Endothelial cell of hepatic sinusoid (primary cell): ENCODE measurements around the gene RGCC.

Source experiments
- in situ Hi-C: cut with HindIII; loops from 2 replicates; pipeline ENCODE4 v1.10.0; 2017; ENCODE audit warnings: low sequenced_read_pairs

The RGCC gene

DNA sequence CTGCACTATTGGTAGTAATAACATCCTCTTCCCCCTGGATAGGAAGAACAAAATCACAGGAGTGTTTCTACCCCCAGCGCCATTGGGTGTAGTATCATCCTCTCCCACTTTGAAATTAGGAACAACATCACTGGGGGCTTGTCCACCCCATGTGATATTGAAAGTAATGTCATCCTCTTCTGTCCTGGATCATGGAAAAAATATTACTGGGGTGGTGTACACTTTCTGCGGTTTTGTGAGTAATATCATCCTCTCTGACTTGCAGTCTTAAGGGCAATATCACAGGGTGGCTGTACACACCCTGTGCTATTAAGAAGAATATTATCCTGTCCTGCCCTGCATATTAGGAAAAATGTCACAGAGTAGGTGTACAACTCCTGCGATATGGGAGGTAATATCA, 4.9 kb upstream of the RGCC start:
- in situ Hi-C loops, result no loop called here

DNA sequence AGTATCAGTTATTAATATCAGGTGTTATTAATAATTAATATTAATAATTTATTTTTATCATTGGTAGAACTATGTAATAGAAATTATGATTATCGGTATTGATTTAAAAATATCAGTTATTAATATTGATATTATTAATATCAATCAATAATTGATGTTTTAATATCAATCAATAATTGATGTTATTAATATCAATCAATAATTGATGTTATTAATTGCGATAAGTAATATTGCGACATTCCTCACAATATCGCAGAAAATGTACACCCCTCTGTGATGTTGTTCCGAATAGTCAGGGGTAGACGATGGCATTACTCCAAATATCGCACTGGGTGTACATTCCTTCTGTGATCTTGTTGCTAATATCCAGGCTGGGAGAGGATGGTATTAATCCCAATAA, 3.7 kb upstream of the RGCC start:
- in situ Hi-C loops, result no loop called here

DNA sequence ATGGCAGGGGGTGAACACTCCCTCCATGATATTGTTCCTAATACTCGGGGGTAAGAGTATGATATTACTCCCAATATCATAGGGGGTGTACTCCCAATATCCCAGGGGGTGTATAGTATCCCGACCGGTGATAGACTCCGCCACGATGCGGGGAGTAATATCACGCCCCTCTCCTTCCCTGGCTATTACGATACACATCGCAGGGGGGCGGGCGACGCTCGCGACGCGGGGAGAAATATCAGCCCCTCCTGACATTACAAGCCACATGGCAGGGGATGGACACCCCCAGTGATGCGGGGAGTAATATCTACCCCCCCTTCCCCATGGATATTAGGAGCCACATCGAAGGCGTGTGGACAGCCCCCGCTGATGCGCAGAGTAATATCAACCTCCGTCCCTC, 3.2 kb upstream of the RGCC start:
- in situ Hi-C loops, result no loop called here

DNA sequence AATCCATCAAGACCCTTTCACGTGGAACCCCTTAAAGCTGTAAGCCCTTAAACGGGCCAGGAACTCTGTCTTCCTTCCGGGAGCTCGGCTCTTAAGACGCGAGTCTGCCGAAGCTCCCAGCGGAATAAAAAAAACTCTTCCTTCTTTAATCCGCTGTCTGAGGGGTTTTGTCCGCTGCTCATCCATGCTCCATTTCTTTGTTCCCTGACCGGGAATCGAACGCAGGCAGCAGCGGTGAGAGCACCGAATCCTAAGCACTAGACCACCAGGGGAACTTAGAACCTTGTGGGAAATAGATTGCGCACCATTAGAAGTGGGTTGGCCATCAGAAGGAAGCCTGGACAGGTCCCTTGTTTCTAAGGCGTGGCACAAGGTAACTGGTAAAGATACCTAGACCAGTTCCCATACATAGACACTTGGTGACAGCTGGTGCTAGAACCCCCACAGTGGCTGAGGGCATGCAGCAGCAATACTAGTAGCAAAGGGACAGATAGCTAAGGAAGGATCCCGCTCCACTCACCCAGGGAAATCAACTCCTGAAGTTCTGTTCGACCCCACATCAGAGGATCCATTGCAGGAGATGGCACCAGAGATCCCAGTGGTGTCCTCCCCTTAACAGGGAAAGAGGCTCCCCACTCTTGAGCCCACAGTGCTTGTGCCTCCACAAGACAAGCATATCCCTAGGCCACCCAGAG, 1.5 kb upstream of the RGCC start:
- in situ Hi-C loops, result no loop called here

DNA sequence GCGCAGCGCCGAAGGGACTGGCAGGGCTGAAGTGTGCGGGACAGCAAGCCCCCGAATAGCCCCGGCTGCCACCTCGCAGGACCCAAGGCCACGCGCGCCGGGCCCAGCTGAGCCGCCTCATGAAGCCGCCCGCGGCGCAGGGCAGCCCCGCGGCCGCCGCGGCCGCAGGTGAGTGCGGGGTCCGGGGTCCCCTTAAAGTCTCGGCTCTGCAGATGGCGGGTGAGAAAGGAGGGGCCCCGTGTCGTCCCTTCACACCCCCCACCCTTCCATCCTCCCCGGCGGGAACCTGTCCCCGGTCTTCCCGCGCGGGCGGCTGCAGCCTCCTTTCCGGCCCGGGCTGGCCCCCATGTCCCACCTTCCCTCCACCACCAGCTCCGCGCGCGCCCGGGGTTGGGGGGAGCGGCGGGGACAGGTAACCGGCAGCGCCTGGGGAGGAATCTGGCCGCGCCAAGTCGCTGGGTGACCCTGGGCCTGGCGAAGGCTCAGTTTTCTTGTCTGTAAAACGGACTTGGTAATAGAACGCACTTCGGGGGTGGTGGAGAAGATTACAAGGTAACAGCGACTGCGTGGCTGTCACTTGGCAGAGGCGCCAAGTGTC, 338 bp downstream of the RGCC start:
- in situ Hi-C loops, result no loop called here

DNA sequence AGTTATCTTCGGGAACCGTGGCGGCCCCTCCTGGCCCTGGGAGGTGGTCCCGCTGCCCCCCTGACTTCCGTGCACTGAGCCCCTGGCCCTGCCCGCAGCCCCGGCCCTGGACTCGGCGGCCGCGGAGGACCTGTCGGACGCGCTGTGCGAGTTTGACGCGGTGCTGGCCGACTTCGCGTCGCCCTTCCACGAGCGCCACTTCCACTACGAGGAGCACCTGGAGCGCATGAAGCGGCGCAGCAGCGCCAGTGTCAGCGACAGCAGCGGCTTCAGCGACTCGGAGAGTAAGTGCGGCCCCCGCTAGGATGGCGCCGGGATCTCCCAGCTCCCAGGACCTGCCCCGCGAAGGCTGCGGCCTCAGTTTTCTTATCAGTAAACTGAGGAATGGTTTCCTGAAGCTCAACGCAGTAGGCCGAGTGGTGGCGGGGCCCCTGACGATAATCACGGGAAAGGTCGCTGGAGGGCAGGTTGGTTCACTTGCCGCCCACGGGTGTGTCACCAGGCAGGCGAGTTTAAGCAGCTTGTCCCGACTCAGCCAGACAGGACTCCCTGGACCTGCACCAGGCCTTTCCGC, 924 bp downstream of the RGCC start:
- in situ Hi-C loops, result no loop called here

DNA sequence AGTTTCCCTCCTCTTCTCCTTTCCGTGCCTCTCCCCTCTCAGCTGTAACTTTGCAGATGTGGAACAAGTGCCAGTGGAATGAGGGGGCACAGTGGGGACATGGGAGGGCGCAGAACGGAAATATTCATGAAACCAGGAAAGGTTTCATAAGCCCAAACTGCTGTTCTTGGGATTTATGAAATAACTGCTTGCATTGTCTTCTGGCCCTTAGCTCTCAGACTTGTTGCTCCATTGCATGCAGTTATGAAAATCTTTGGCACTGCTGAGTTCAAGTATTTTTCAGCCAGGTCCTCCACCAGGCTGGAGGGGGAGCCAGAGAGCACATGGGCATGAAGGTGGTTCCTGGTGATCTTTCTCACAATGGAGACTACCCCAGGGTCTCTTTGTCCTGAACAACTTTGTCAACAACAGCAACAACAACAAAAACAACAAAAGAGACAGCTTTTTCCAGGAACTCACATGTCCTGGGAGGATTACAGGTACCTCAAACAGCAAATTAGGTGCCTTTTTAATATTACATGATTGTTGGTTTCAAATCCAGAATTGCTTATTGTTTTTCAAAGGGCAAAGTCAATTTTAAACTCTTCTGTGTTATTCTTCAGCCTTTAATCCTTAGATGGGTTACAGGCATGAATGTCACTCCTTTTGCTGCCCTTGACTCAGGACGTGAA, 1.5 kb downstream of the RGCC start:
- in situ Hi-C loops, result no loop called here

DNA sequence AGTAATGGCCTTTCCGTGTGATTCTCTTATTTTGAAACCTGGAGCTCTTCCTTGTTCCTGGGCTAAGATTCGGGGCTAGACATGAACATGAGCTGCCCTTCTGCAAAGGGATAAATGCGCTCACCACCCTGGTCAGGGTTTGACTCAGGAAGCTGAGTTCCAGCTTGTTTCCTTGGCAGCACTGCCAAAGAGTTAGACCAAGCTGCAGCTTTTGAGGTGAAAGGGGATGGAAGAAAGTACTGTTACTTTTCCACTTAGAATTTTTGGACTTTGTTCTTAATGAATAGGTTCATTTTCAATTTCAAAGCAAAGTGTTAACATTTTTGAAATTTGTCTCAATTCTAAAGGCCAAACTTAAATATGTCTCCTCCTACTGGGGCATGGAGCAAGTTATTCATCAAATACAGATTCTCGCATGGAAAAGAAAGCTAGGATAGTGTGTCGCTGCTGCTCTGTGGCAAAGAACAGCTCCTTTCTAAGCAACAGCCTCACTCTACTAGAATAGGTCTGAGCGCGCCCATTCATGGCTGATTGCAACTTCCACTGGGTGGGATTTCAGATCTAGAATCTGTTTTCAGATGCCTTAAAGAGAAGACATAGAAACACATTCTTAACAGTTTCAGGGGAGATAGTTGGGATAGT, 2.2 kb downstream of the RGCC start:
- in situ Hi-C loops, result no loop called here

DNA sequence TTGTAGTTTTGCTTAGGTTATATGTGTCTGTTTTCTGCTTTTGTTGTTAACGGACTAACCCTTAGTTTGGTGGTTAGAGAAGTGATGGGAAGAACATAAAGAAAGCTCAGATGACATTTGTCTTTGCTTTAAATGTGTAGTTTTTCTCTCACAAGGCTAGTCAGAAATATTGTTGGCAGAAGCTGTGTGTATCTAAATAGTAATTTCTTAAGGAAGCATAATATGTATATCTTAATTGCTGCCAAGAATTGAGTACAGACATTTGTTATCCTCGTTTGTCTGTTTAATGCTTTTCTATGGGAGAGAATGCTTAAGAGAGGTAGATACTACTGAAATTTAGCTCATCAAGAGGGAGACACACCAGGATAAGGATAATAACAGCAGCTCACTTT, 2.7 kb downstream of the RGCC start:
- in situ Hi-C loops, result no loop called here

DNA sequence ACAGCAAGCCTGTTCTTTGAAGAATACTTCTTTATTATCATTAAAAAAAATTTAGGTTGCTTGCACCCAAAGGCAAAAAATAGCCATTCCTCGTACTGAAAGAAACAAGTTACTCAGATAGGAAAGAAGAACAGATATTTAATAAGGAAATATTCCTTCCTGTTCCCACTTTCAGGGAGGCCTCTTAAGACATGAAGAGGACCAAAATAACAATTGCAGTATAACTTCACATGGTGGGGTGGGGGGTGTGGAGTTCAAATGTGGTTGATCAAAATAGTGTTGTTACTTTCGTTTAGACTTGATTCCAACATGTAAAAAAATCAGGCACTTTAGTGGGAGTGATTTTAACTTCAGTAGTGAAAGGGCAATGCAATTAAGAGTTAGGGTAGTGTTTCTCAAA, 3.6 kb downstream of the RGCC start:
- in situ Hi-C loops, result no loop called here

DNA sequence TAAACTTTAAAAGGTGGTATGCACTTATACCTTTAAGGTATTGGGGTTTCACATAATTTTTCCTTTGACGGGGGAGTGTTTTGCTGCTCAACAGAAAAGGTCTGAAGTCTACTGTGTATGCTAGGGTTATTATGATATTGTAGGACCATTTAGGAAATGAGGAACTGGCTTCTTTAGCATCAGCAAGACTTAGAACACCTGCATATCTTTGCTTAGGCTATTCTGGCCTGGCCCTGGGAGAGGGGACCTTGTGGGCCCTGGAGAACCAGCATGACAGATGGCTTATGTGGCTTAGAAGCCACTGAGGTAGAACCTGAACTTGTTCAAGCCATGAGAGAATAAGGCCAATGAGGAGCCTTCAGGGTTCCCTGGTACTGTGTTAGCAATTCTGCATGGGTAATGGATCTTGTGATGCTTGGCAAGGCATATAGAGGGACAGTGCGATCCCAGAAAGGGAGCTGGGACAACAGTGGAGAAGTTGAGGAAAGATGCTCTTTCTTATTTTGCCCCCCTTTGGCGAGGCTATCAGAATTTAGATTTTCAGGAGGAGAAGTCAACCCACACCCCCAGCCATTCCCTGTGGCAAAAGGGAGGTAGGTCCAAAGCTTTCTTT, 4.3 kb downstream of the RGCC start:
- in situ Hi-C loops, result no loop called here

DNA sequence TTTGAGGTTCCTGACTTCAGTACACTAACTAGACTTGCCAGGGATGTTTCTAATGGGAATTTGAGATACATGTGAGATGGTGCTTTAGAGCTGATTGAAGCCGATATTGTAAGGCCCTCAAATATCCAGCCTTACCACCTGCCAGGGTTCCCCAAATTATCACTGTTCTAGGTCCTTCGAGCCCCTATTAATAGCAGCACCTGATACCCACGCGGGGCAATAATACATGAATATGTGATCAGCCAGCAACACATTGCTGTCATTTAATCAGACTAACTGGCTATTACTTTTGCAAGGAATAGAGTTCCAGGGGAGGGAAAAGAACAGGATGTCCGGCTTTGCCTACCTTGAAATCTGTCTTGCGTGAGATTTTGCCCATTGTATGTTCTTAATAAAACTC, 5.1 kb downstream of the RGCC start:
- in situ Hi-C loops, result no loop called here

DNA sequence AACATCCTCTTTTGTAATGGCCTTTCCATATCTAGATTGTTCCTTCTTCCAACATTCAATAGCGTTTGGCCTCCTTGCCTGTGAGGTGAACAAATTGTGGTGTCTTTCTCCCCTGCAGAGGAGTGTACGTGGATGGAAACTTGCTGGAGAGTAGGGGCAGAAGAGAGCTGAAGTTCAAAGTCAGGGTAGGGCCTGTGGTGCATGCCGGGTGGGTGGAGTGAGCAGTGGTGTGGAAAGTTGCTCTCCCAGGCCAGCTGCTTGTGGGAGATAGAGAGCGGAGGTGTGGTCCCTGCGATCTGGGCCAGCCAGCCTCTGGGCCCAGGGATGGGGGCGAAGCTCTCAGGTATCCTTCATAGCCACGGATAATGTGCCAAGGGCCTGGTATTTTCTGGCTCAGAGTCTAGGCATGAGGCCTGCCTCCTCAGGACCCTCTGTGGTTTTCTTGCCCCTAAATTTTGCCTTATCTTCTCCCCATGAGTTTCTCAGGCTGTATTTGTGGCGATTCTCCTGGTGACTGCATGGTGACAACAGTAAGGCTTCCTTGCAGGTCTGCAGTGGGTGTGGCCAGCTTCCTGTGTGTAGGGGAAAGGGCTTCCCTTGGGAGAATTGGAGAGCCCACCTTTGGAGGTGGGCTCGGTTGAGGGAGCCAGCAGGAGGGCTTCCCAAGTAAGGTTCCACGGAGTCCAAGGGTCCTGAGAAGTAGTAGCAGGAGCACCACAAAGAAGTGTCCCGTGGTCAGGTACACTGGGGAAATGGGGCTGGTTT, 6.7 kb downstream of the RGCC start:
- in situ Hi-C loops, result no loop called here

DNA sequence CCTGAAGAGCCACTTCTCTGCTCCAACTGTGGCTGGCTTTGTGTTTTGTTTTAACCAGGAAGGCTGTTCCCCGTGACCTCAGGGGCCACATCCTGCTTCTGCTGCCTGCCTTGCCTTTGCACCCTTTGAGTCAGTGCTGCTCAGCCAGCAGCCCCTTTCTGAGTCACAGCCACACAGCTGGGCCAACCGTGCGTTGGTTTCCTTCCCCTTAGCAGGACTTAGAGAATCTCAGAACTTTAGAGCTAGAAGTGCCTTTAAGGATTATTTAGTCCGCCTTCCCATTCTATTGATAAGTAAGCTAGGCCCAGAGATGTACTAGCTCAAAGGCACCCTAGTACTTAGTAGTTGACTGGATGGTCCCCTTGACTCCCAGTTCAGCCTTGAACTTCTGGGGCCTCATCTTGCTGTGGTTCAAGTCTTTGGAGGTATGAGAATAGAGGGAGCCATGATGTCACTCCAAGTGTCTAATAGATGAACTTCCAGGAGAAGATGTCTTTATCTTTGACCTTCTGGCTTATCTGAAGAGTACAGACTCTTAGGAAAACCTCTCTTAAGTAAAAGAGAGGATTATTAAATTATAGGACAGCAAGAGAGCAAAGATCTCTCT, 8.0 kb downstream of the RGCC start:
- in situ Hi-C loops, result no loop called here

DNA sequence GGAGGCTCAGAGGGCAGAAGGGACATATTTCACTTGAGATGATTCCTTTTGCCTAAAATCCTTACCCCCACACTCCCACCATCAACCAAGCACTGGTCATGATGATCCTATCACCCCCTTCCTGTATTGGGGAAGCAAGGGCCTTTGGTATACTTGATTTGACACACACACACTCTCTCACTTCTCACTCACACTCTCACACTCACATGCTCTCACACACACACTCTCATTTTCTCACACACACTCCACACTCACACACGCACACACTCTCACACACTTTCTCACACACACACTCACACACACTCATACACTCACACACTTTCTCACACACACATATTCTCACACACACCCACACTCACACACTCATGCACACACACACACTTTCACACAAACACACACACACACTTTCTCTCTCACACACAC, 8.6 kb downstream of the RGCC start:
- in situ Hi-C loops, result no loop called here

DNA sequence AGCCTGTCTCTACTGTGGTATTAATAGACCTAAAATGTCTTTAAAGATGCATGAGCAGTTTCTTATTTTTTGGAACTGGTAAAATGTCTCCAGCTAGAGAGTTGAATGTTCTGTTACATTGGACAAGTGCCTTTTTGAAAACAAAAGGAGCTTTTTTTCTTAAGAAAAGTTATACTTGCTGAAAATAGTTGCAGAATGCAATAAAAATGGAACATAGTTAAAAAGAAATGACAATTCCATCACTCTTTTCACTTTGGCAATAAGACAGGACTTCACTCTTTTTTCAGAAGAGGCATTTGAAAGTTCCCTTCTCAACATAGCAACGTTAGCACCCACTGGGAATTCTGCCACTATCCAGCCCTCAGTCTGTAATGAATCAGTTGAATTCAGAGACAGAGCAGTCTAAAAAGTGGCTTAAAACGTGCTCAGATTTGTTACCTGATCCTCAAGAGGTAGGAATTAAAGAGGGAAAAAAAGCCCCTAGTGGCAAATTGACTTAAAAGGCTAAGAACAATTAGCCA, 10.1 kb downstream of the RGCC start:
- in situ Hi-C loops, result no loop called here

DNA sequence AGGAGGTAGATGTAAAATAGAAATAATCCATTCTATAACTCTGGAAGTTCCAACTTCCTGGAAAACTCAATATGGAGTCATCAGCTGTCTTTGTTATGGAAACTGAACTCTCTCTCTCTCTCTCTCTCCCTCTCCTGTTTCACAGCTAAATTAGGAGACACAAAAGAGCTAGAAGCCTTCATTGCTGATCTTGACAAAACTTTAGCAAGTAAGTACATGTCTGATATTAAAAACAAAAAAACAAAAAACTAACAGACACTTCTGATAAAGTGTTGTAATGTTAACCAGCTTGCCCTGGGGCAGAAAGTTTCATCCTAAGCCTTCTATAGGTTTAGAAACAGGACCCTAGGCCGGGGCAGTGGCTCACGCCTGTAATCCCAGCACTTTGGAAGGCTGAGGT, 11.3 kb downstream of the RGCC start:
- in situ Hi-C loops, result no loop called here

DNA sequence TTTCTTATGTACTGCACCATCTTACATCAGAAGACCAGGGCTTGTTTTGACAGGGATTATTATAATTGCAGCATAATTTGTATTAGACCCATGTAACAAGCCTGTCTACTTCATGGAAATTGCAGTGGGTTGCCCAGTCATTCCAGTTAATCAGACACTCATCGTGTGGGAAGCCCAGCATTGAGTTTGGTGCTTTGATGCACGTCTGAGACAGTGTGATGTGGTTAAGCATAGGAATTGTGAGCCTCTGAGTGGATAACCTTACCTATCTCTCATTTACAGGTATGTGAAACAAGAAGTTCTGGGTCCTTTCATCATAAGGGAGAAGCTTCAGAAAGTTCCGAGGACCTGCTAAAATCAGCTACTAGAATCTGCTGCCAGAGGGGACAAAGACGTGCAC, 12.8 kb downstream of the RGCC start:
- in situ Hi-C loops, result loop anchor here (10.0 kb wide), 1 partner anchor 135 kb away; no protein-coding TSS in a partner anchor

DNA sequence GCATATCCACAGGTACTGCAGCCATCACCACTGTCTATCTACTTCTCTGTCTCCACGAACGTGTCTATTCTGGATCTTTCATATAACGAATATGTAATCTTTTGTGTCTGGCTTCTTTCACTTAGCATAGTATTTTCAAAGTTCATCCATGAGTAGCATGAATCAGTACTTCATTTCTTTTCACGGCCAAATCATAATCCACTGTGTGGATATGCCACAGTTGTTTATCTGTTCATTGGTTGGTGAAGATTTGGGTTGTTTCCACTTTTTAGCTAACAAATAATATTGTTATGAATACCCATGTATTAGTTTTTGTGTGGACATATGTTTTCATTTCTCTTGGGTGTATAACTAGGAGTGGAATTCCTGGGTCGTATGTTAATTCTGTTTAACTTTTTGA, 14.4 kb downstream of the RGCC start:
- in situ Hi-C loops, result loop anchor here (10.0 kb wide), 1 partner anchor 133 kb away; no protein-coding TSS in a partner anchor

DNA sequence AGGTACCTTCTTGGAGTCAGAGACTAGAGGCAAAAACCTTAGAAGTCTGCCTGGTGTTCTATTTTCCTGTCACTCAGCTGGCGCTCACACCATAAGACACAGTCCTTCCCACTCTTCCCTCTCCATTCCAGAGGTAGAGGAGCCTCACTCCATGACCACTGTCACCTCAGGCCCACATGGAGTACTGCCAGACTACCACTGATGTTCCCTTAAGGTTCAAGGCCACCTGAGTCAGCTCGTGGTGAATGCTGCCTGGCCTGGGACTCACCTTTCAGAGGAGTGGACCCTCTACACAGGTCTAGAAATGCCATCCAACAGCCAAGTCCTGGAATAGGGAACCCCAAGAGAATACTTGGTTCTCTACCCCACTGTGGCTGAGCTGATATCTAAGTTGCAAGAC, 29.9 kb downstream of the RGCC start:
- in situ Hi-C loops, result no loop called here
